Gastroesophageal sphincter (tissue), 3 donors: ENCODE data around the gene ETFA.

Experiments used
- POLR2AphosphoS5 ChIP-seq: sonication (generic); formaldehyde crosslinking; IDR thresholded peaks from one replicate; pipeline ENCODE4 v1.6.1; 2017; ENCODE audit warnings: antibody characterized with exemption
- TF ChIP-seq, protein P1 (sequence below), 4 experiments: fragments of 200-600 bp in 2 of 4; fragments of 450-650 bp in 2 of 4; sonication (generic) in 1 of 4; IDR thresholded peaks; one replicate each; pipeline ENCODE4 v1.5.1; 2017 to 2019; ENCODE audit warnings: antibody characterized with exemption in 4 of 4, mild to moderate bottlenecking in 2 of 4, moderate library complexity in 2 of 4

DNA sequence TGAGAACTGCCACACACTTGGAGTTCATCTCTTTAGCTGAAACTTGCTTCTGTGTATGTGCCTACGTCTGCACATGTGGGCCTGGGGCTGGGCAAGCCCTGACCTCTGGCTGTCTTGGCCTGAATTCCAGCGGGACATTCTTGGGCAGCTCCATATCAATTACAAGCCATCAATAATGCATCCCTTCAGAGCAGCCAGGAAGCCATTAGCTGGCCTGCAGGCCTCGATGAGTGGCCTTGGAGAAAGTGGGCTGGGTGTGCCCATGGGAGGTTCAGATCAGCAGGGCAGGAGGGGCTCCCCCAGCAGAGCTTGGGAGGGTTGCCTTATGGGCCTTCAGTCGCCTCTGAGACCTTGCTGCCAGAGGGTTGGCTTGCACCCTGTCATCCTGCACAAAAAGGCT, 124.1 kb downstream of the ETFA start:
- TF ChIP-seq, protein P1, sequence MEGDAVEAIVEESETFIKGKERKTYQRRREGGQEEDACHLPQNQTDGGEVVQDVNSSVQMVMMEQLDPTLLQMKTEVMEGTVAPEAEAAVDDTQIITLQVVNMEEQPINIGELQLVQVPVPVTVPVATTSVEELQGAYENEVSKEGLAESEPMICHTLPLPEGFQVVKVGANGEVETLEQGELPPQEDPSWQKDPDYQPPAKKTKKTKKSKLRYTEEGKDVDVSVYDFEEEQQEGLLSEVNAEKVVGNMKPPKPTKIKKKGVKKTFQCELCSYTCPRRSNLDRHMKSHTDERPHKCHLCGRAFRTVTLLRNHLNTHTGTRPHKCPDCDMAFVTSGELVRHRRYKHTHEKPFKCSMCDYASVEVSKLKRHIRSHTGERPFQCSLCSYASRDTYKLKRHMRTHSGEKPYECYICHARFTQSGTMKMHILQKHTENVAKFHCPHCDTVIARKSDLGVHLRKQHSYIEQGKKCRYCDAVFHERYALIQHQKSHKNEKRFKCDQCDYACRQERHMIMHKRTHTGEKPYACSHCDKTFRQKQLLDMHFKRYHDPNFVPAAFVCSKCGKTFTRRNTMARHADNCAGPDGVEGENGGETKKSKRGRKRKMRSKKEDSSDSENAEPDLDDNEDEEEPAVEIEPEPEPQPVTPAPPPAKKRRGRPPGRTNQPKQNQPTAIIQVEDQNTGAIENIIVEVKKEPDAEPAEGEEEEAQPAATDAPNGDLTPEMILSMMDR (IDR thresholded peaks at IDR 0.05): no peak
- TF ChIP-seq POLR2AphosphoS5: no peak
